Measurements from ENCODE around the gene ADARB2. TPM values are rescaled to one million over a fixed set of nuclear protein-coding genes. Genes with fewer than 3 reads are reported as not detected.

ADARB2 gene
- total and polyA plus RNA-seq, 2 experiments from 2014 or later, result 2.0 to 5.0 TPM

DNA sequence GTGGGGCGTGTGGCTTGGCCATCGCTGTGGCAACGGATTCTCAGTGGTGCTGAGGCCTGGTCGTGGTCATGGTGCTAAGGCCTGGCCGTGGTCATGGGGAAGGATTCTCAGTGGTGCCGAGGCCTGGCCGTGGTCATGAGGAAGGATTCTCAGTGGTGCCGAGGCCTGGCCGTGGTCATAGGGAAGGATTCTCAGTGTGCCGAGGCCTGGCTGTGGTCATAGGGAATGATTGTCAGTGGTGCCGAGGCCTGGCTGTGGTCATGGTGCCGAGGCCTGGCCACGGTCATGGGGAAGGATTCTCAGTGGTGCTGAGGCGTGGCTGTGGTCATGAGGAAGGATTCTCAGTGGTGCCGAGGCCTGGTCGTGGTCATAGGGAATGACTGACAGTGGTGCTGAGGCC is 327.9 kb downstream of the ADARB2 start:
- no peak overlapping the region for H3K4me3 Mint-ChIP-seq
- no peaks in the 10 kb centered on the region for H3K9me2 ChIP-seq (ENCODE audit: insufficient read depth)

More for the DNA sequence above, 327.9 kb downstream of the ADARB2 start:
- Mint-ChIP-seq H3K36me3 (ENCODE audit: low read depth) (no peaks in the 10 kb centered on the region), H3K4me1 (peaks cover 9% of the 10 kb centered on the region; the same call in 2 of the 3 replicates), H3K27me3 (ENCODE audit: insufficient read depth, low read depth, poor library complexity) (peaks cover 2% of the 10 kb centered on the region), H3K9me3 (no peaks in the 10 kb centered on the region), H3K27ac (no peak overlapping the region)
- Histone ChIP-seq H3K79me2 (replicated peaks; ENCODE audit: insufficient read depth) (no peaks in the 10 kb centered on the region), H2AFZ (no peak overlapping the region), H3K4me3 (no peak overlapping the region), H3K27me3 (ENCODE audit: insufficient read depth) (no peaks in the 10 kb centered on the region), H3F3A (replicated peaks; ENCODE audit: low read depth) (no peaks in the 10 kb centered on the region), H3K4me1 (ENCODE audit: insufficient read depth) (no peaks in the 10 kb centered on the region), H3K36me3 (ENCODE audit: insufficient read depth) (no peaks in the 10 kb centered on the region), H3K27ac (ENCODE audit: low read depth) (no peak overlapping the region), H3K4me2 (no peak overlapping the region), H4K20me1 (replicated peaks; ENCODE audit: insufficient read depth) (no peaks in the 10 kb centered on the region)
- DNase-seq (ENCODE audit: low spot score) (no peak), ATAC-seq (no peak)
- TF ChIP-seq, protein P1, sequence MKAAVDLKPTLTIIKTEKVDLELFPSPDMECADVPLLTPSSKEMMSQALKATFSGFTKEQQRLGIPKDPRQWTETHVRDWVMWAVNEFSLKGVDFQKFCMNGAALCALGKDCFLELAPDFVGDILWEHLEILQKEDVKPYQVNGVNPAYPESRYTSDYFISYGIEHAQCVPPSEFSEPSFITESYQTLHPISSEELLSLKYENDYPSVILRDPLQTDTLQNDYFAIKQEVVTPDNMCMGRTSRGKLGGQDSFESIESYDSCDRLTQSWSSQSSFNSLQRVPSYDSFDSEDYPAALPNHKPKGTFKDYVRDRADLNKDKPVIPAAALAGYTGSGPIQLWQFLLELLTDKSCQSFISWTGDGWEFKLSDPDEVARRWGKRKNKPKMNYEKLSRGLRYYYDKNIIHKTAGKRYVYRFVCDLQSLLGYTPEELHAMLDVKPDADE (IDR thresholded peaks at IDR 0.05), result no peak
- TF ChIP-seq, protein P2, sequence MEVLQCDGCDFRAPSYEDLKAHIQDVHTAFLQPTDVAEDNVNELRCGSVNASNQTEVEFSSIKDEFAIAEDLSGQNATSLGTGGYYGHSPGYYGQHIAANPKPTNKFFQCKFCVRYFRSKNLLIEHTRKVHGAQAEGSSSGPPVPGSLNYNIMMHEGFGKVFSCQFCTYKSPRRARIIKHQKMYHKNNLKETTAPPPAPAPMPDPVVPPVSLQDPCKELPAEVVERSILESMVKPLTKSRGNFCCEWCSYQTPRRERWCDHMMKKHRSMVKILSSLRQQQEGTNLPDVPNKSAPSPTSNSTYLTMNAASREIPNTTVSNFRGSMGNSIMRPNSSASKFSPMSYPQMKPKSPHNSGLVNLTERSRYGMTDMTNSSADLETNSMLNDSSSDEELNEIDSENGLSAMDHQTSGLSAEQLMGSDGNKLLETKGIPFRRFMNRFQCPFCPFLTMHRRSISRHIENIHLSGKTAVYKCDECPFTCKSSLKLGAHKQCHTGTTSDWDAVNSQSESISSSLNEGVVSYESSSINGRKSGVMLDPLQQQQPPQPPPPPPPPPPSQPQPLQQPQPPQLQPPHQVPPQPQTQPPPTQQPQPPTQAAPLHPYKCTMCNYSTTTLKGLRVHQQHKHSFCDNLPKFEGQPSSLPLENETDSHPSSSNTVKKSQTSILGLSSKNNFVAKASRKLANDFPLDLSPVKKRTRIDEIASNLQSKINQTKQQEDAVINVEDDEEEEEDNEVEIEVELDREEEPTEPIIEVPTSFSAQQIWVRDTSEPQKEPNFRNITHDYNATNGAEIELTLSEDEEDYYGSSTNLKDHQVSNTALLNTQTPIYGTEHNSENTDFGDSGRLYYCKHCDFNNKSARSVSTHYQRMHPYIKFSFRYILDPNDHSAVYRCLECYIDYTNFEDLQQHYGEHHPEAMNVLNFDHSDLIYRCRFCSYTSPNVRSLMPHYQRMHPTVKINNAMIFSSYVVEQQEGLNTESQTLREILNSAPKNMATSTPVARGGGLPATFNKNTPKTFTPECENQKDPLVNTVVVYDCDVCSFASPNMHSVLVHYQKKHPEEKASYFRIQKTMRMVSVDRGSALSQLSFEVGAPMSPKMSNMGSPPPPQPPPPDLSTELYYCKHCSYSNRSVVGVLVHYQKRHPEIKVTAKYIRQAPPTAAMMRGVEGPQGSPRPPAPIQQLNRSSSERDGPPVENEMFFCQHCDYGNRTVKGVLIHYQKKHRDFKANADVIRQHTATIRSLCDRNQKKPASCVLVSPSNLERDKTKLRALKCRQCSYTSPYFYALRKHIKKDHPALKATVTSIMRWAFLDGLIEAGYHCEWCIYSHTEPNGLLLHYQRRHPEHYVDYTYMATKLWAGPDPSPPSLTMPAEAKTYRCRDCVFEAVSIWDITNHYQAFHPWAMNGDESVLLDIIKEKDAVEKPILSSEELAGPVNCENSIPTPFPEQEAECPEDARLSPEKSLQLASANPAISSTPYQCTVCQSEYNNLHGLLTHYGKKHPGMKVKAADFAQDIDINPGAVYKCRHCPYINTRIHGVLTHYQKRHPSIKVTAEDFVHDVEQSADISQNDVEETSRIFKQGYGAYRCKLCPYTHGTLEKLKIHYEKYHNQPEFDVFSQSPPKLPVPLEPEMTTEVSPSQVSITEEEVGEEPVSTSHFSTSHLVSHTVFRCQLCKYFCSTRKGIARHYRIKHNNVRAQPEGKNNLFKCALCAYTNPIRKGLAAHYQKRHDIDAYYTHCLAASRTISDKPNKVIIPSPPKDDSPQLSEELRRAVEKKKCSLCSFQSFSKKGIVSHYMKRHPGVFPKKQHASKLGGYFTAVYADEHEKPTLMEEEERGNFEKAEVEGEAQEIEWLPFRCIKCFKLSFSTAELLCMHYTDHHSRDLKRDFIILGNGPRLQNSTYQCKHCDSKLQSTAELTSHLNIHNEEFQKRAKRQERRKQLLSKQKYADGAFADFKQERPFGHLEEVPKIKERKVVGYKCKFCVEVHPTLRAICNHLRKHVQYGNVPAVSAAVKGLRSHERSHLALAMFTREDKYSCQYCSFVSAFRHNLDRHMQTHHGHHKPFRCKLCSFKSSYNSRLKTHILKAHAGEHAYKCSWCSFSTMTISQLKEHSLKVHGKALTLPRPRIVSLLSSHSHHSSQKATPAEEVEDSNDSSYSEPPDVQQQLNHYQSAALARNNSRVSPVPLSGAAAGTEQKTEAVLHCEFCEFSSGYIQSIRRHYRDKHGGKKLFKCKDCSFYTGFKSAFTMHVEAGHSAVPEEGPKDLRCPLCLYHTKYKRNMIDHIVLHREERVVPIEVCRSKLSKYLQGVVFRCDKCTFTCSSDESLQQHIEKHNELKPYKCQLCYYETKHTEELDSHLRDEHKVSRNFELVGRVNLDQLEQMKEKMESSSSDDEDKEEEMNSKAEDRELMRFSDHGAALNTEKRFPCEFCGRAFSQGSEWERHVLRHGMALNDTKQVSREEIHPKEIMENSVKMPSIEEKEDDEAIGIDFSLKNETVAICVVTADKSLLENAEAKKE (CRISPR knock-in tag; IDR thresholded peaks at IDR 0.05), result no peak
- TF ChIP-seq ZNF331 (CRISPR knock-in tag; IDR thresholded peaks at IDR 0.05; ENCODE audit: low read depth) (no peak), CREB1 (CRISPR knock-in tag; IDR thresholded peaks at IDR 0.05; ENCODE audit: low read depth) (no peak), STAT1 (IDR thresholded peaks at IDR 0.05; ENCODE audit: unreplicated experiment) (no peak), EZH2phosphoT487 (IDR thresholded peaks at IDR 0.05; ENCODE audit: unreplicated experiment) (no peak), ZNF114 (CRISPR knock-in tag; IDR thresholded peaks at IDR 0.05) (no peak), POLR2AphosphoS5 (IDR thresholded peaks at IDR 0.05; ENCODE audit: low read depth) (no peak), NANOG (IDR thresholded peaks at IDR 0.05; ENCODE audit: borderline replicate concordance) (no peak), EZH2 (IDR thresholded peaks at IDR 0.05; ENCODE audit: low read depth, unreplicated experiment) (no peak), JUNB (IDR thresholded peaks at IDR 0.05; ENCODE audit: unreplicated experiment) (no peak)
- TF ChIP-seq, protein P3, sequence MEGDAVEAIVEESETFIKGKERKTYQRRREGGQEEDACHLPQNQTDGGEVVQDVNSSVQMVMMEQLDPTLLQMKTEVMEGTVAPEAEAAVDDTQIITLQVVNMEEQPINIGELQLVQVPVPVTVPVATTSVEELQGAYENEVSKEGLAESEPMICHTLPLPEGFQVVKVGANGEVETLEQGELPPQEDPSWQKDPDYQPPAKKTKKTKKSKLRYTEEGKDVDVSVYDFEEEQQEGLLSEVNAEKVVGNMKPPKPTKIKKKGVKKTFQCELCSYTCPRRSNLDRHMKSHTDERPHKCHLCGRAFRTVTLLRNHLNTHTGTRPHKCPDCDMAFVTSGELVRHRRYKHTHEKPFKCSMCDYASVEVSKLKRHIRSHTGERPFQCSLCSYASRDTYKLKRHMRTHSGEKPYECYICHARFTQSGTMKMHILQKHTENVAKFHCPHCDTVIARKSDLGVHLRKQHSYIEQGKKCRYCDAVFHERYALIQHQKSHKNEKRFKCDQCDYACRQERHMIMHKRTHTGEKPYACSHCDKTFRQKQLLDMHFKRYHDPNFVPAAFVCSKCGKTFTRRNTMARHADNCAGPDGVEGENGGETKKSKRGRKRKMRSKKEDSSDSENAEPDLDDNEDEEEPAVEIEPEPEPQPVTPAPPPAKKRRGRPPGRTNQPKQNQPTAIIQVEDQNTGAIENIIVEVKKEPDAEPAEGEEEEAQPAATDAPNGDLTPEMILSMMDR (conservative IDR thresholded peaks at IDR 0.05; ENCODE audit: low read depth in 2 of 2), result no peak
- TF ChIP-seq, protein P4, sequence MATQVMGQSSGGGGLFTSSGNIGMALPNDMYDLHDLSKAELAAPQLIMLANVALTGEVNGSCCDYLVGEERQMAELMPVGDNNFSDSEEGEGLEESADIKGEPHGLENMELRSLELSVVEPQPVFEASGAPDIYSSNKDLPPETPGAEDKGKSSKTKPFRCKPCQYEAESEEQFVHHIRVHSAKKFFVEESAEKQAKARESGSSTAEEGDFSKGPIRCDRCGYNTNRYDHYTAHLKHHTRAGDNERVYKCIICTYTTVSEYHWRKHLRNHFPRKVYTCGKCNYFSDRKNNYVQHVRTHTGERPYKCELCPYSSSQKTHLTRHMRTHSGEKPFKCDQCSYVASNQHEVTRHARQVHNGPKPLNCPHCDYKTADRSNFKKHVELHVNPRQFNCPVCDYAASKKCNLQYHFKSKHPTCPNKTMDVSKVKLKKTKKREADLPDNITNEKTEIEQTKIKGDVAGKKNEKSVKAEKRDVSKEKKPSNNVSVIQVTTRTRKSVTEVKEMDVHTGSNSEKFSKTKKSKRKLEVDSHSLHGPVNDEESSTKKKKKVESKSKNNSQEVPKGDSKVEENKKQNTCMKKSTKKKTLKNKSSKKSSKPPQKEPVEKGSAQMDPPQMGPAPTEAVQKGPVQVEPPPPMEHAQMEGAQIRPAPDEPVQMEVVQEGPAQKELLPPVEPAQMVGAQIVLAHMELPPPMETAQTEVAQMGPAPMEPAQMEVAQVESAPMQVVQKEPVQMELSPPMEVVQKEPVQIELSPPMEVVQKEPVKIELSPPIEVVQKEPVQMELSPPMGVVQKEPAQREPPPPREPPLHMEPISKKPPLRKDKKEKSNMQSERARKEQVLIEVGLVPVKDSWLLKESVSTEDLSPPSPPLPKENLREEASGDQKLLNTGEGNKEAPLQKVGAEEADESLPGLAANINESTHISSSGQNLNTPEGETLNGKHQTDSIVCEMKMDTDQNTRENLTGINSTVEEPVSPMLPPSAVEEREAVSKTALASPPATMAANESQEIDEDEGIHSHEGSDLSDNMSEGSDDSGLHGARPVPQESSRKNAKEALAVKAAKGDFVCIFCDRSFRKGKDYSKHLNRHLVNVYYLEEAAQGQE (IDR thresholded peaks at IDR 0.05; ENCODE audit: unreplicated experiment), result no peak
